ENCODE data around the gene SPC24. TPM values are rescaled to one million over a fixed set of nuclear protein-coding genes. Genes with fewer than 3 reads are reported as not detected.
"Not testable (repeated sequence)": the region's sequence is repeated elsewhere in the genome, so short reads cannot be mapped to it uniquely, and the experiment has no call there.

SPC24 gene
- total and polyA plus RNA-seq, 9 donors: 10.8 to 18.7 (median 15.1) TPM

DNA sequence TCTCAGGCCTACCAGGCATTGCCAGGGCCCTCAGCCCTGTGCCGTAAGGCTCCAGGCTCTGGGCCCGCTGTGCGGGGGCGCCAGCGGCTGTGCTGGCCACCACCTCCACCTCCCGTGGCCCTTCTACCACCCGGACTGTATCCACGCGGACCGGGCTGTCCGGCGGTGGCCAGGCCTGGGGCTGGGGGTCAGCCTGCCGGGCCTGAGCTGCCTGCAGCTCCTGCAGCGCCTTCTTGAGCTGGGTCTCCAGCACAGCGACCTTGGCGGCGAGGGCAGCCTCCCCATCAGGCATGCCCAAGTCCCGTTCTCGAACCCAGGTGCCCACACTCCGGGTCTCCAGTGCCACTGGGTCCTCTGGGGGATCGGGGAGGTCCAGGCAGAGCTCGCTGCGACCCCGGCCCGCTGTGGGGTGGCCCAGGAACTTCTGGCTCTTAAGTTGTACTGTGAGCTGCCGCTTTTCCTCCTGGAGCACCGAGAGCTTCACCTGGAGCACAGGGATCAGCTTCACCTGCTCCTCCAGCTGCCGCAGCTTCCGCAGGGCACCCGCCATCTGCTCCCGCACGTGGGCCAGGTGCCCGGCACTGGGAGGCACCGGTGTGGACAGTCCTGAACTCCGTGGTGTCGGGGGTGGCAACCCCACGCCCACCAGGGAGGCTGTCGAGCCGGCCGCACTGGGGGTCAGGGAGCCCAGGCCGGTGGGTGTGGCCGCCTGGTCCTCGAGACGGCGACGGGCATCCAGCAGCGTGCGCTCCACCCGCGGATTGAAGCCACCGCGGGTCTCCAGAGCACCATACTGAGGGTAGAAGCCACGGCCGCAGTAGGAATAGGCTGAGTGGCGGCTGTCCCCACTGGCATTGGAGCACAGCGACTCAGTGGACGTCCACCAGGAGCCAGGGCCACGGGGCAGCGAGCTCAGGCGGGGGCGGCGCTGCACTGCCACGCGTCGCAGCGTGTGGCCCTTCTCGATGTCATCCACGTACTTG is 37.7 kb upstream of the SPC24 start:
- no peak overlapping the region for H3K4me3 ChIP-seq (ENCODE audit: low read length)
- WGBS (ENCODE audit: insufficient coverage): 87% methylated on average over 63 of the region's 68 CpGs
- peaks cover 61% of the 10 kb centered on the region for H3K36me3 ChIP-seq (ENCODE audit: control insufficient read depth, insufficient read depth, low read length)

DNA sequence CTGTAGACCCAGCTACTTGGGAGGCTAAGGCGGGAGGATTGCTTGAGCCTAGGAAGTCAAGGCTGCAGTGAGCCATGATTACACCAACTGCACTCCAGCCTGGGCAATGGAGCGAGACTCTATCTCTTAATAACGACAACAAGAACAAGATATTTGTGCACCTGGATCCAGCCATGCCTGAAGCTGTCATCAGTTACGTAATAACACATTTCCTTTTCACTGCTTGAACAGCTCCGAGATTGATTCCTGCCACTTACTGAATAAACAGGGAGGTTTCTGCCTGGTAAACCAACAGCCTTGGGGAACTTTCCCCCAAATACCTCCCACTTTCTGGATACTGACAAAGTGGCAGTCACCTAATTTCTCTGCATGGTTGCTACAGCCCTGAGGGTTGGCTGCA is 36.4 kb upstream of the SPC24 start:
- no peak for DNase-seq
- H3K4me1 ChIP-seq (ENCODE audit: control insufficient read depth, insufficient read depth, low read length): peaks cover 71% of the 10 kb centered on the region
- H3K27ac ChIP-seq (ENCODE audit: low read length): peak overlapping the region; percentile 89
- H3K27me3 ChIP-seq (ENCODE audit: control insufficient read depth, insufficient read depth, low read length): no peaks in the 10 kb centered on the region
- 65% methylated on average over 4 of the region's 5 CpGs for WGBS (ENCODE audit: insufficient coverage)
- no peak overlapping the region for H3K4me3 ChIP-seq (ENCODE audit: low read length)
- no peaks in the 10 kb centered on the region for H3K9me3 ChIP-seq (replicated peaks; ENCODE audit: control insufficient read depth, low read depth, low read length)
- H3K36me3 ChIP-seq (ENCODE audit: control insufficient read depth, insufficient read depth, low read length): peaks cover 70% of the 10 kb centered on the region

More for the DNA sequence above, 37.7 kb upstream of the SPC24 start:
- DNase-seq: no peak
- no peaks in the 10 kb centered on the region for H3K27me3 ChIP-seq (ENCODE audit: control insufficient read depth, insufficient read depth, low read length)
- H3K27ac ChIP-seq (ENCODE audit: low read length): peak overlapping the region; percentile 7
- peaks cover 76% of the 10 kb centered on the region for H3K4me1 ChIP-seq (ENCODE audit: control insufficient read depth, insufficient read depth, low read length)
- no peaks in the 10 kb centered on the region for H3K9me3 ChIP-seq (replicated peaks; ENCODE audit: control insufficient read depth, low read depth, low read length)

GRCh38 chr19:11191273-11191755 is 35.7 kb upstream of the SPC24 start:
- 0% methylated on average over 1 of the region's 8 CpGs for WGBS (ENCODE audit: insufficient coverage)
- H3K4me1 ChIP-seq (ENCODE audit: control insufficient read depth, insufficient read depth, low read length): peaks cover 68% of the 10 kb centered on the region
- H3K27me3 ChIP-seq (ENCODE audit: control insufficient read depth, insufficient read depth, low read length): no peaks in the 10 kb centered on the region
- no peaks in the 10 kb centered on the region for H3K9me3 ChIP-seq (replicated peaks; ENCODE audit: control insufficient read depth, low read depth, low read length)
- peak; percentile 94 for DNase-seq
- H3K27ac ChIP-seq (ENCODE audit: low read length): peak overlapping the region; percentile 89
- H3K36me3 ChIP-seq (ENCODE audit: control insufficient read depth, insufficient read depth, low read length): peaks cover 76% of the 10 kb centered on the region
- no peak overlapping the region for H3K4me3 ChIP-seq (ENCODE audit: low read length)

- Histone ChIP-seq H3K27ac (ENCODE audit: low read length) (peak overlapping the region; percentile 89), H3K4me1 (ENCODE audit: control insufficient read depth, insufficient read depth, low read length) (peaks cover 60% of the 10 kb centered on the region), H3K9me3 (replicated peaks; ENCODE audit: control insufficient read depth, low read depth, low read length) (no peaks in the 10 kb centered on the region), H3K27me3 (ENCODE audit: control insufficient read depth, insufficient read depth, low read length) (no peaks in the 10 kb centered on the region), H3K36me3 (ENCODE audit: control insufficient read depth, insufficient read depth, low read length) (peaks cover 78% of the 10 kb centered on the region), H3K4me3 (ENCODE audit: low read length) (no peak overlapping the region)
- WGBS (ENCODE audit: insufficient coverage): 60% methylated on average over 1 of the region's 8 CpGs
- DNase-seq: no peak
Measured at GRCh38 chr19:11190501-11190900, 34.9 kb upstream of the SPC24 start.

DNA sequence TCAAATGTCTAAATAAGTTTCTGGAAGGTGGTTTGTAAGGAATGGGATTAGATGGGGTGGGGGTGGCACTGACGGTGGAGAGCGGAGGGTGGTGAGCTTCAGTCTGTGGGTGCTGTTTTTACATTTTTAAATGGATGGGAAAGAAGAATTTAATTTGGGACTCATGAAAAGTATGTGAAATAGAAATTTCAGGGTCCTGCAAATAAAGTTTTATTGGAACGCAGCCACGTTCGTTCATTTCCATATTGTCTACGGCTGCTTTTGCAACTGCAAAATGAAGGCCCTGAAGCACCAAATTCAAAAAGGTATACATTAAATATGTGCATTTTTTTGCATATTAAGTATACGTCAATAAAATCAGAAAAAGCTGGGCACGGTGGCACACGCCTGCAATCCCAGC is 31.9 kb upstream of the SPC24 start:
- peaks cover 3% of the 10 kb centered on the region for H3K9me3 ChIP-seq (replicated peaks; ENCODE audit: control insufficient read depth, low read depth, low read length)
- H3K27ac ChIP-seq (ENCODE audit: low read length): no peak overlapping the region
- H3K4me1 ChIP-seq (ENCODE audit: control insufficient read depth, insufficient read depth, low read length): peaks cover 31% of the 10 kb centered on the region
- WGBS (ENCODE audit: insufficient coverage): 85% methylated on average over 7 of the region's 9 CpGs
- H3K27me3 ChIP-seq (ENCODE audit: control insufficient read depth, insufficient read depth, low read length): no peaks in the 10 kb centered on the region
- peaks cover 74% of the 10 kb centered on the region for H3K36me3 ChIP-seq (ENCODE audit: control insufficient read depth, insufficient read depth, low read length)
- H3K4me3 ChIP-seq (ENCODE audit: low read length): no peak overlapping the region
- DNase-seq: no peak

DNA sequence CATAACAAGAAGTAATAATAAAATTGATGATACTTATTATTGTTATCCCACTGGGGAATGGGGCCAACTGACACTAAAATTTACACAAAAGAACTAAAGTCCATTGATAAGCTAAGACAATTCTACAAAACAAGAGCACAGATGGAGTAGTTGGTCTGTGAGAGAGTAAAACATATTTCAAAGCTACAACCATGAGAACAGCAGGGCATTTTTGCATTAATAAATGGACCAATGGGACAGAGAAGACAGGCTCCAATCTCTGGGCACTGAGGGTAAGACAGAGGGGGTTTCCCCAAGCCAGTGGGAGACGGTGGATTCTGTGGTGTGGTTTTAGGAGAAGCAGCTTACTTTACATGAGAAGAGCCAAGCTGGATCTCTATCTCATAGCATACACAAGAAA is 27.4 kb upstream of the SPC24 start:
- H3K4me1 ChIP-seq (ENCODE audit: control insufficient read depth, insufficient read depth, low read length): peaks cover 13% of the 10 kb centered on the region

DNA sequence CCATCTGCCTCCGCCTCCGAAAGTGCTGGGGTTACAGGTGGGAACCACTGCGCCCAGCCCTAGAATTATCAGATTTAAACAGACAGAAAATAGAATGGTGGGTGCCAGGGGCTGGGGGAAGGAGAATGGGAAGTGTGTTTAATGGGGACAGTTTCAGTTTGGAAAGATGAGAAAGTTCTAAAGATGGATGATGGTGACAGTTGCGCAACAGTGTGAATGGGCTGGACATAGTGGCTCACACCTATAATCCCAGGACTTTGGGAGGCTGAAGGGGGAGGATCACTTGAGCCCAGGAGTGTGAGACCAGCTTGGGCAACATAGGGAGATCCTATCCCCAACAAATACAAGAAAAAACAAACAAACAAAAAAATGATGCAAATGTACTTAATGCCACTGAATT is 25.9 kb upstream of the SPC24 start:
- no peak for DNase-seq
- Histone ChIP-seq H3K9me3 (replicated peaks; ENCODE audit: control insufficient read depth, low read depth, low read length) (peaks cover 3% of the 10 kb centered on the region), H3K27me3 (ENCODE audit: control insufficient read depth, insufficient read depth, low read length) (no peaks in the 10 kb centered on the region), H3K4me3 (ENCODE audit: low read length) (no peak overlapping the region), H3K4me1 (ENCODE audit: control insufficient read depth, insufficient read depth, low read length) (peaks cover 13% of the 10 kb centered on the region), H3K36me3 (ENCODE audit: control insufficient read depth, insufficient read depth, low read length) (peaks cover 71% of the 10 kb centered on the region), H3K27ac (ENCODE audit: low read length) (no peak overlapping the region)
- no CpG with 5 or more reads among the region's 4 CpGs for WGBS (ENCODE audit: insufficient coverage)

More for the DNA sequence above, 27.4 kb upstream of the SPC24 start:
- no CpG with 5 or more reads among the region's 1 CpG for WGBS (ENCODE audit: insufficient coverage)
- no peak for DNase-seq
- peaks cover 70% of the 10 kb centered on the region for H3K36me3 ChIP-seq (ENCODE audit: control insufficient read depth, insufficient read depth, low read length)
- H3K27ac ChIP-seq (ENCODE audit: low read length): no peak overlapping the region
- H3K4me3 ChIP-seq (ENCODE audit: low read length): no peak overlapping the region
- H3K27me3 ChIP-seq (ENCODE audit: control insufficient read depth, insufficient read depth, low read length): no peaks in the 10 kb centered on the region
- H3K9me3 ChIP-seq (replicated peaks; ENCODE audit: control insufficient read depth, low read depth, low read length): peaks cover 3% of the 10 kb centered on the region

- H3K4me3 ChIP-seq (ENCODE audit: low read length); H3K27me3 ChIP-seq (ENCODE audit: control insufficient read depth, insufficient read depth, low read length); DNase-seq; H3K9me3 ChIP-seq (replicated peaks; ENCODE audit: control insufficient read depth, low read depth, low read length); H3K27ac ChIP-seq (ENCODE audit: low read length): not testable (repeated sequence)
- WGBS (ENCODE audit: insufficient coverage): 7% methylated on average over 3 of the region's 8 CpGs
- H3K4me1 ChIP-seq (ENCODE audit: control insufficient read depth, insufficient read depth, low read length): peaks cover 13% of the 10 kb centered on the region
- H3K36me3 ChIP-seq (ENCODE audit: control insufficient read depth, insufficient read depth, low read length): peaks cover 75% of the 10 kb centered on the region
Measured at GRCh38 chr19:11180975-11181374, 25.4 kb upstream of the SPC24 start.

DNA sequence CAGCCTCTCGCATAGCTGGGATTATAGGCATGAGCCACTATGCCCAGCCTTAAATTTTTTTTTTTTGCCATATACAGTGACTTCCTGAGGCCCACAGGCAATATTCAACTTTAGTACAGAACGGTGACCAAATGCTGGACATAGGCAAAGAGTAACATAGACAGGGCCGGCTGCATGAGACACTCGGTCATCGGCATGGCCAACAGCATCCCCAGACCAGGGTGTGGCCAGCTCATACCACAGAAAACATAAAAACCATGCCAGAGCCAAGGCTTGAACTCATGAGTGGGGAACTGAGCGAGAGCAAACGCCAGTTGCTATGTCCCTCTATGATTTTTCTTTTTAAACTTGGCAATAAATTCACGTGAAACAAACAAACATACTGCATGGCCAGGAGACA is 24.8 kb upstream of the SPC24 start:
- peaks cover 75% of the 10 kb centered on the region for H3K36me3 ChIP-seq (ENCODE audit: control insufficient read depth, insufficient read depth, low read length)
- H3K9me3 ChIP-seq (replicated peaks; ENCODE audit: control insufficient read depth, low read depth, low read length): peaks cover 3% of the 10 kb centered on the region
- no peak overlapping the region for H3K4me3 ChIP-seq (ENCODE audit: low read length)
- H3K27me3 ChIP-seq (ENCODE audit: control insufficient read depth, insufficient read depth, low read length): no peaks in the 10 kb centered on the region
- no peak for DNase-seq
- H3K27ac ChIP-seq (ENCODE audit: low read length): no peak overlapping the region
- peaks cover 13% of the 10 kb centered on the region for H3K4me1 ChIP-seq (ENCODE audit: control insufficient read depth, insufficient read depth, low read length)
- 60% methylated on average over 6 of the region's 8 CpGs for WGBS (ENCODE audit: insufficient coverage)

DNA sequence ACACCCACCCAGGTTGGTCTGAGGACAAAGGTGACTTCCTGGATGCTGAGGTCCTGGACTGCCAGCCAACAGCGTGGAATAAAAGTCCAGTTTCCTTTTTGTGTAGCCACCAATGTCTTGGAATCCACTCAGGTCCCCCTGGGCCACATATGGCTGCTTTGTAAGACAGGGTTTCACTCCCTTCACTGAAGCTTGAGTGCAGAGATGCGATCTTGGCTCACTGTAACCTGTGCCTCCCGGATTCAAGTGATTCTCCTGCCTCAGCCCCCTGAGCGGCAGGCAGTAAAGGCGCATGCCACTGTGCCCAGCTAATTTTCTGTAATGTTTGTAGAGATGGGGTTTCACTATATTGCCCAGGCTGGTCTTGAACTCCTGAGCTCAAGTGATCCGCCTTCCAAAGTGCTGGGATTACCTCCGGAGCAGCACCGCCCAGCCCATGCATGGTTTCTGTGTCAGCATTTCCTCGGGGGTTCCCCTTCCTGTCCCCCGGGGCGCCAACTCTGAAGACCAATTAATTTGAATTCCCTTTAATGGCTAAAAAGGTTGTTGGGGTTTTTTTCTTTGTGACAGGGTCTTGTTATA is 24.2 kb upstream of the SPC24 start:
- Histone ChIP-seq H3K4me1 (ENCODE audit: control insufficient read depth, insufficient read depth, low read length) (peaks cover 13% of the 10 kb centered on the region), H3K36me3 (ENCODE audit: control insufficient read depth, insufficient read depth, low read length) (peaks cover 71% of the 10 kb centered on the region), H3K4me3 (ENCODE audit: low read length) (no peak overlapping the region), H3K9me3 (replicated peaks; ENCODE audit: control insufficient read depth, low read depth, low read length) (peaks cover 3% of the 10 kb centered on the region), H3K27ac (ENCODE audit: low read length) (no peak overlapping the region), H3K27me3 (ENCODE audit: control insufficient read depth, insufficient read depth, low read length) (no peaks in the 10 kb centered on the region)
- WGBS (ENCODE audit: insufficient coverage): 19% methylated on average over 3 of the region's 11 CpGs
- DNase-seq: no peak

All from muscle of leg (tissue), 11 donors.